Measurements from ENCODE around the gene KXD1.

KXD1 gene

DNA sequence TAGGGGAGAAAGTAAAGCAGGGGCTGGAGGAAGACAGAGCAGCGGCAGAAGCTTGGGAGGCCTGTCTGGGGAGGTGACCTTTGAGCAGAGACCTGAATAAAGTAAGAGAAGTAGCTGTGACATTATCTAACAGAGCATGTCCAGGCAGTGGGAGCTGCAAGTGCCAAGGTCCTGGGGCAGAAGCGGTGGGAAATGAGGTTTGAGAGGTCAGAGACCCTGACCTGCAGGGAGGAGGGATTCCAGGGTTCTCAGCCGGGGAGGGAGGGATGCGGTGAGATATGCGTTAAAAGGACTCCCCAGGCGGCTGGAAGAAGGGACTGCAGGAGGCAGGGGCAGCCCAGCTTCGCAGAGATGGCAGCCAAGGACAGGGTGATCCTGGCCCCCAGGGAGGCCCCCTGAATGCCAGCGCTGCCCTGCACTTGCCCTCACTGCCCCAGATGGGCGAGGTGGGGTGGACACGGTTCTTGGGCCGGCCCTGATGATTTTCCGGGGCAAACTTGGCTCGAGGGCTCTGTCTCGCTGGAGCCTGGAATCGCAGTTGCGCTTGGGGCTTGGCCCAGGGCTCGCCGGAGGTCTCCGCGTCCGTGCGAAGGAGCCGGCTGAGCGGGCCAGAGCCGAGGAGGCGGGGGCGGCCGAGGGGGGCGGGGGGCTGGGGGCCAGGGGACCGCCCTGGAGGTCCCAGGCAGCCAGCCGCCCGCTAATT is 45.7 kb downstream of the KXD1 start:
- TF ChIP-seq, protein P1, sequence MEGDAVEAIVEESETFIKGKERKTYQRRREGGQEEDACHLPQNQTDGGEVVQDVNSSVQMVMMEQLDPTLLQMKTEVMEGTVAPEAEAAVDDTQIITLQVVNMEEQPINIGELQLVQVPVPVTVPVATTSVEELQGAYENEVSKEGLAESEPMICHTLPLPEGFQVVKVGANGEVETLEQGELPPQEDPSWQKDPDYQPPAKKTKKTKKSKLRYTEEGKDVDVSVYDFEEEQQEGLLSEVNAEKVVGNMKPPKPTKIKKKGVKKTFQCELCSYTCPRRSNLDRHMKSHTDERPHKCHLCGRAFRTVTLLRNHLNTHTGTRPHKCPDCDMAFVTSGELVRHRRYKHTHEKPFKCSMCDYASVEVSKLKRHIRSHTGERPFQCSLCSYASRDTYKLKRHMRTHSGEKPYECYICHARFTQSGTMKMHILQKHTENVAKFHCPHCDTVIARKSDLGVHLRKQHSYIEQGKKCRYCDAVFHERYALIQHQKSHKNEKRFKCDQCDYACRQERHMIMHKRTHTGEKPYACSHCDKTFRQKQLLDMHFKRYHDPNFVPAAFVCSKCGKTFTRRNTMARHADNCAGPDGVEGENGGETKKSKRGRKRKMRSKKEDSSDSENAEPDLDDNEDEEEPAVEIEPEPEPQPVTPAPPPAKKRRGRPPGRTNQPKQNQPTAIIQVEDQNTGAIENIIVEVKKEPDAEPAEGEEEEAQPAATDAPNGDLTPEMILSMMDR (conservative IDR thresholded peaks at IDR 0.05; ENCODE audit: low read depth, low read length), result peak; percentile 46
- no peak overlapping the region for H3K4me3 ChIP-seq (ENCODE audit: low read depth, low read length)
- DNase-seq (ENCODE audit: low read depth), result peak; percentile 31

DNA sequence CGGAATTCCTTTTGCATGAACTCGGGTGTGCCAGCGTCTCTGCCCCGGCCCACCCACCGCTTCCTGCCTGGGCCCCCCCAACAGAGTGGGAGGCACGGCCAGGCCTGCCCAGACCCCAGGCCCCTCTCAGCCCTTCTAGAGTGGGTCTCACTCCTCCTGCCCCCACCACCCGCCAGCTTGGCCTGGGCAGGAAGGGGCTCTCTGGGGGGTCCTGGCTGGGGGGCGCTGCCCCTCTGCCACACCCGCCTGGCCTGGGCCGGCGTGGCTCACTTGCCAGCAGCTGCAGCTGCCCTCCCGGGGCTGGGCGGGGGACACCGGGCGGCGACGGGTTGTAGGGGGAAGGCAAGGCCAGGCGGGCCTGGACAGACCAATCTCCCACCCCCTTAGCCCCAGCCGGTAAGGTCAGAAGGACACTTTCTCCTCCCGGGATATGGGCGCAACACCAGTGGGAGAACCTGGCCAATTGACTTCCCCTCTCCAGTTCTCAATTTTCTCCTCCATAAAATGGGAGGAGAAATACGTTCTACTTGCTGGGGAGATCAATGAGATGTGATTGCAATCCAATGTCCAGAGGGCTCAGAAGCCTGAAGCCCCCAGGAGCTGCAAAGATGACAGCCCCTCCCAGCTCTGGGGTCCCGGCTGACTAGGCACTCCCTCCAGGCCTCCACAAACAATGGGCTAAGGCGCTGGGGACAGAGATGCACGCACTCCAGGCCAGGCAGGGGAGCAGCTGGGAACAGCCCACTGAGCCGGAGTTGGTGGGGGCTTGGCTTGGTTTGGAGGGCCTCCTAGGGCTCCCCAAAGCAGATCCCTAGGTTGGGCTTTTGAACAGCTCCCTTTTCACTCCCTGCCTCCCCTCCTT is 46.5 kb downstream of the KXD1 start:
- no peak overlapping the region for H3K4me3 ChIP-seq (ENCODE audit: low read depth, low read length)
- TF ChIP-seq, protein P1 (conservative IDR thresholded peaks at IDR 0.05; ENCODE audit: low read depth, low read length), result no peak
- no peak for DNase-seq (ENCODE audit: low read depth)

DNA sequence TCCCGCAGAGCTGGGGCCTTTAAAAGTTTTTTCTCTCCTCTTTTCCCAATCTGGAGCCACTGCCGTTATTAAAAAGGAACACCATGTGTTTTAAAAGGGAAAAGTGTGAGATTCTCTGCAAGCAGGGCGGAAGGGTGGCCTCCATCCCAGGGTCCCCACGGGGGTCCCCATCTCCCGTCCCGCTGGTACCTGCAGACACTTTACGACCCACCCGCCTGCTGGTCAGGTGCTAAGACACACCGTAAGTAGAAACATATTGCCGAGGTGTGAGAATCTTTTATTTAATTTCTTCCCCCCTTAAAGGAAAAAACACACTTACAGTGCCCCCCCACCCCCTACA is 47.1 kb downstream of the KXD1 start:
- no peak for DNase-seq (ENCODE audit: low read depth)
- no peak overlapping the region for H3K4me3 ChIP-seq (ENCODE audit: low read depth, low read length)
- TF ChIP-seq, protein P1 (conservative IDR thresholded peaks at IDR 0.05; ENCODE audit: low read depth, low read length), result no peak

DNA sequence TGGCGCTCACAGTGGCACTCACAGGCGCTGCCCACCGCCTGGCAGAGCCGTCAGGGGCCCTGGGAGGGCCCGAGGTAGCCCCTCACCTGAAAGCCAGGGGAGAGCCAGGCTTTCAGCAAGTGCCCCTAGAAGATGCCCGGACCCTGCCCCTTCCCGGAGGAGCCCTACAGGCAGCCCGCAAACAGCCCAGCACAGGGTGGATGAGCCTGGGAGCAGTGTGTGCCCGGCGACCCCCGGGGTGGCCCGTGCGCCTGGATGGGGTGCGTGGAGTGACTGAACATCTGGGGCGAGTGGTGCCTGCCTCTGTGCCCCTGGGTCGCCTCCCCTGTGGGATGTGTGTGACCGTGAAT is 47.5 kb downstream of the KXD1 start:
- H3K4me3 ChIP-seq (ENCODE audit: low read depth, low read length), result no peak overlapping the region
- TF ChIP-seq, protein P1 (conservative IDR thresholded peaks at IDR 0.05; ENCODE audit: low read depth, low read length), result no peak
- DNase-seq (ENCODE audit: low read depth), result no peak

DNA sequence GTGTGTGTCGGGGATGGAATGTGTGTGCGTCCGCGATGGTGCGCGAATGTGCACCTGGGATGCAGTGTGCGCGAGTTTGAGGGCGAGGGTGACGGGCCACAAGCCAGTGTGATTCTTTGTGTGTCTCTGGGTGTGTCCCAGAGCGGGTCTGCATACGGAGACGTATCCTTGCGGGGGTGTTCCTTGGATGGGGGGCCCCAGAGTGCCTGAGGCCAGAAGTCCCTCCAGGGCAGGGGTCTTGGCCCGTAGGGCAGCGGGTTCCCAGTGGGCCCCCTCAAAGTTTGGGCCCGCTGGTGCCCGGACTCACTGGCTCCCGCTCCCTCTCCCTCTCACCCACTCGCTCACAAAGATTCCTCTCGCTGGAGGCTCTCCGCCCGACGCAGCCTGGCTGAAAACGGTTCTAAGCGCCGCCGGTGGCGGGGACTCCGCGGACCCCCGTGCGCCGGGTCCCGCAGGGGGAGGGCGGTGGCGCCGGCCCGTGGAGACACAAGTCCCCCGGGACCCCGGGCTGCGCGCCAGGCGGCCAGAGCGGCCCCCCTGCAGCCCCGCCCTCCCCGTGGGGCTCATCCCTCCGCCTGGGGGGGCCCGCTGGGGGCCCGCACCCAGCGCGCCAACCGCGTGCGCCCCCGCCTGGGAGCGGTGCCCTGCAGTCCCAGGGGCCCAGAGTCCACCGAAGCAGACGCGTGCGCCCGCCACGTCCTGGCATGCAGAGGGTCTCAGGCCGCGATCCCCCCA is 48.0 kb downstream of the KXD1 start:
- TF ChIP-seq, protein P1 (conservative IDR thresholded peaks at IDR 0.05; ENCODE audit: low read depth, low read length), result no peak
- DNase-seq (ENCODE audit: low read depth), result no peak
- H3K4me3 ChIP-seq (ENCODE audit: low read depth, low read length), result no peak overlapping the region

DNA sequence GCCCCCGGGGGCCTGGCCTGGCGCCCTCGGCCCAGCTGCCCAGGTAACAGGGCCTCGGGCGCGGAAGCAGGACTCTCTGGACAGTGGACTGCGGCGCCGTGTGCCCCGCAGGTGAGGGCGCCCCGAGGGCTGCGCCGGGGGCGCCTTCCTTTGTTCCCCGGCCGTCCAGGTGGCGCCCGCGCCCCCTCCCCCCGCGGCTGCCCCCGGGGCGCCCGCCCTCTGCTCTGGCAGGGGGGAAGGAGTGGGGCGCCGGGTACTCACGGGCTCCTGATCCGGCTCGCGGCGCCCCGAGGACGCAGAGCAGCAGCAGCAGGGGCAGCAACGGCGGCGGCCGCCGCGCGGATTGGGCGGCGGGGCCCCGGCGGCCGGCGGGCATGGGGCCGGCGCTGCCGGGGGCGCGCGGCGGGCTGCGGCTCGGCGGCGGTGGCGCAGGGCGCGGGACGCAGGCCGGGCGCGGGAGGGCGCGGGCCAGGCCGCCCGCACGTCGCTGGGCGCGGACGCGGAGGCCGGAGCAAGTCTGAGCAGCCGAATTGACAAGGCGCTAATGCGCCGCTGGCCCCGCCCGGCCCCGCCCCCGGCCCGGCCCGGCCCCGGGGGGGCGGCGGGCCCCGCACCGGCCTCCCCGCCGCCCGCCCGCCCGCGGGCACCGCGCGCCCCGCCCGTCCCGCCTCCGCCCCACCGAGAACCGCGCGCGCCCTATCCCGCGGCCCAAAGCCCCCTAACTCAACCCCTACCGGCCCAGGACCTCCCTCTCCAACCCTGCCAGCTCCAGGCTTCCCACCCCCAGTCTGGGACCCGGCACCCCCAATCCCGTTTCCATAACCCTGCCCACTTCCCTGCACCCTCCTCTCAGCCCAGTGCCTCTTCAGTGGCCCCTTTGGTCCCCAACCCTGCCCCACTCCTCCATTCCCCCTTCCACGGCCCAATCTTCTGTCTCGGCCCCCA is 48.9 kb downstream of the KXD1 start, which contains the start of gene CRLF1:
Gene CRLF1 (minus strand): TSS at position 519 of the 945 bp plus-strand sequence. CDS start 143 bp downstream, at position 376.
- DNase-seq (ENCODE audit: low read depth), result no peak
- no peak within 1 kb of the TSS for H3K4me3 ChIP-seq (ENCODE audit: low read depth, low read length)
- TF ChIP-seq, protein P1 (conservative IDR thresholded peaks at IDR 0.05; ENCODE audit: low read depth, low read length), result no peak
